RKO (cell line): ENCODE measurements around the gene TMEM234.

Experiments
- DNase-seq: peaks from one replicate; pipeline ENCODE4 v3.0.0-alpha.2; 2016; ENCODE audit warnings: low spot score

The TMEM234 gene

GRCh38 chr1:32239790-32240139 is 17.6 kb upstream of the TMEM234 start:
- no peak for DNase-seq

GRCh38 chr1:32239337-32239736 is 17.2 kb upstream of the TMEM234 start:
- DNase-seq, result no peak

GRCh38 chr1:32234792-32235191 is 12.6 kb upstream of the TMEM234 start:
- no peak for DNase-seq

DNA sequence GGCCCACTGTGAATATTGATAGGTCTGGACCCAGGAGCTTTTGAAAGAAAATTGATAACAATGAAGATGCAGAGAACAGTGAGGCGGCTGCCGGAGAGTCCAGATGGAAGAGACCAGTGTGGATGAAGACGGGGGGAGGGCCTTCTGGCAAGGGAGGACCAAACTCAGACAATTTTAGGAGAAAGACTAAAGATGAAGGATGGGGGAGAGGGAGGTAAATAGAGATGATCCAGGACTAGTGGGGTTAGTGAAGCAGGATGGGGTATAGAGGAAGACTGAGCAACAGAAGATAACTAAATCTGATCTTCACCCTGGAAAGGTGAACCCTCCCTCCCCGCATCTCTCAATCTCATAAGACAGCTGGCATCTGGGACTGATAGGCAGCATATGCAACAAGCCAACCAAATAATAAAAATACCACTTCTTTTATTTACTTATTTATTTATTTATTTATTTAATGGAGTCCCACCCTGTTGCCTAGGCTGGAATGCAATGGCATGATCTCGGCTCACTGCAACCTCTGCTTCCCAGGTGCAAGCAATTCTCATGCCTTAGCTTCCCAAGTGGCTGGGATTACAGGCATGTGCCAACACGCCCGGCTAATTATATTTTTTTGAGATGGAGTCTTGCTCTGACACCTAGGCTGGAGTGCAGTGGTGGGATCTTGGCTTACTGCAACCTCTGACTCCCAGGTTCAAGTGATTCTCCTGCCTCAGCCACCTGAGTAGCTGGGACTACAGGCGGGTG is 10.6 kb upstream of the TMEM234 start:
- DNase-seq, result no peak

DNA sequence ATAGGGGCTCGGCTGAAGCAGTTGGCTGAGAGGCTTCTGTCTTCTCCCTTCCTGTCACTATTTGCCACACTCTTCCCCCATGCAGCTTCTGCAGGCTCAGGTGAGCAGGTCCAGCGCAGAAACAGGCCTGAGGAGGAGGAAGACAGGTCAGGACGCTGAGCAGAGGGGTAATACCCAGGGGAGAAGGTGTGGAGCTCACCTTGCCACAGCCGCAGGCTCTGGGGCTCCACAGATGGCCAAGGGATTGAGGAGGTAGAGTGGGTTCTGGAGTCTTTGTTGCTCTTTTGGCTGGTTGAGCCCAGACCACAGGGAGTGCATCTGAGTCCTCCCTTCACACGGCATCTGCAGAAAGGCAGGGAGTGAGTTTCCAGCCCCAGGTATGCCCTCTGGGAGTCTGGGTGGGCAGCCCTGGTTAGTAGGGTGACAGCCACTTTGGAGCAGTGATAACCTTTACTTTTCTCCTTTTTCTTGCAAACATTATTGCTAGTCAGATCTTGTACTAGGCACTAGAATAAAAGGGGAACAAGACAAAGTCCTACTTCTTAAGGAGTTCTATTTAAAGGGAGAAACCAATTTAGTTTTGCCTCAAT is 9.8 kb upstream of the TMEM234 start:
- no peak for DNase-seq

DNA sequence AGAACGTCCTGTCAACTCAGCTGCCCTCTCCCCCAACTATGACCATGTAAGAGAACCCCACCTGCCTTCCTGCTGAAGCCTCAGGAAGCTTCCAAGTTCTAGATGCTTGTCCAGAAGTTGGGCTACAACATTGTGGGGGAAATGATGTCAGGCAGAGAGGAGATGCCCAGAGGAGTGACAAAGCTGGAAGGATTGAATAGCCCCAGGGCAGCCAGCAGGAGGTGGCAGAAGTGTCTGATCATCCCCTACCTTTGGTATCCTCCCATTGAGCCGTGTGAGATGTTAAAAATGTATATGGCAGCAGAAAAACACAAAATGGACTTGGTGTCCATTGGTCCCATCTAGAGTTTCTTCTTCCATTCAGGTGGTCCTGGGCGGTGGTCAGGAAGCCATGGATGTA is 6.6 kb upstream of the TMEM234 start:
- no peak for DNase-seq

GRCh38 chr1:32224285-32224684 is 2.1 kb upstream of the TMEM234 start:
- no peak for DNase-seq

DNA sequence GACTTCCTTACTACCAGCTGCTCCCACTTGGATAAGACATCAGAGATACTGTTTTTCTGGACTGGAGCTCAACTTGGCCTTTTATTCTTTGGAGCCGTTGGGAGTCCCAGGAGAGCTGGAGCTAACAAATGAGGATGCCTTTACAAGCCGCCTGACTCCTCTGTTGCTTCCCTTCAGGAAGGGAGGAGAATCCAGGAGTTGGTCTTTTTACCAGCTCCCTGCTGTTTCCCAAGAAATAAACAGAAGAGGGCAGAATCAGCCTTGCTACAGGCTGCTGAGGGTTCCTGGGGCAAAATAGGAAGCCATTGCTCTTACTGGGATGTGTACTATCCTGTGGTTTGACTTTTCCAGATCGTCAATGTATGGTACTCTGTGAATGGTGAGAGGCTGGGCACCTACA is 1.5 kb upstream of the TMEM234 start:
- DNase-seq, result no peak

- DNase-seq, result peak; percentile 34
Observed at GRCh38 chr1:32221581-32221979, 573 bp downstream of the TMEM234 start.

DNA sequence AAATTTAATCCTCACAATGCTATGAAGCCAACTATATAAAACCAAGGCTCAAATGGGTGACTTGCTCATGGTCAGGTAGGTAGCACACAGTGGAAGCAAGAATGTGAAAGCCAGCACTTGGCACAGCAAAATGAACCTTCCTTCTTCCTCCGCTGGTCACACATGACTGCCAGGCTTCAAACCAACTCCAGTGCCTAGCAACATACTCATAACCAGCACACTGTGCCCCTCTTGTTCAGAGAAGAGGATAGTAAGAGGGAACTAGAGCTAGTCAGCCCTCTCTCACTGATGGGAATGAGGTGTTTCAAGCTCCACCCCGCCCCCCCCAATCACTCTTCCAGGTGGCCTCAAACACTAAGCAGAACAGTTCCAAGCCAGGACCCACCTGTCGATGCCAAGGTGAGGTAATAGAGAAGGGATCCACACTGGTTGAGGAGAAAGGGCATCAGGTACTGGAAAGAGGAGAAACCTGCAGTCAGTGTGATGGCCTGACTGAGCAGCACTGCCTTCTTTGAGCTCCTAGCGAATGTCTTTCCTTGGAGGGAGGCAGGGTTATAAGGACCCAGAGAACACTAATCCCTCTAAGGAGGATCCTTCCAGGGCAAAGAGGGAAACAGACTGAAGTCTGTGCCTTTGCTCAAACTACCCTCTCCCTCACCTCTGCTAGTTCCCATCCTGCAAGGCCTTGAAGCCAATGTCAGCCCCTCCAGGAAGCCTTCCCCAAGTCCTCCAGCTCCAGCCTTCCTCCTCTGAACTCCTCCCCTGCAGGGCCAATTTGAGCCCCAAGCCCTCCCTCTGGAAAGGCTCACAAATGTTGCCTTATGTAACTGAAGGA is 1.2 kb downstream of the TMEM234 start:
- DNase-seq, result no peak

GRCh38 chr1:32219022-32219421 is 3.1 kb downstream of the TMEM234 start:
- DNase-seq, result no peak

- no peak for DNase-seq
Observed at GRCh38 chr1:32216566-32216965, 5.6 kb downstream of the TMEM234 start.

DNA sequence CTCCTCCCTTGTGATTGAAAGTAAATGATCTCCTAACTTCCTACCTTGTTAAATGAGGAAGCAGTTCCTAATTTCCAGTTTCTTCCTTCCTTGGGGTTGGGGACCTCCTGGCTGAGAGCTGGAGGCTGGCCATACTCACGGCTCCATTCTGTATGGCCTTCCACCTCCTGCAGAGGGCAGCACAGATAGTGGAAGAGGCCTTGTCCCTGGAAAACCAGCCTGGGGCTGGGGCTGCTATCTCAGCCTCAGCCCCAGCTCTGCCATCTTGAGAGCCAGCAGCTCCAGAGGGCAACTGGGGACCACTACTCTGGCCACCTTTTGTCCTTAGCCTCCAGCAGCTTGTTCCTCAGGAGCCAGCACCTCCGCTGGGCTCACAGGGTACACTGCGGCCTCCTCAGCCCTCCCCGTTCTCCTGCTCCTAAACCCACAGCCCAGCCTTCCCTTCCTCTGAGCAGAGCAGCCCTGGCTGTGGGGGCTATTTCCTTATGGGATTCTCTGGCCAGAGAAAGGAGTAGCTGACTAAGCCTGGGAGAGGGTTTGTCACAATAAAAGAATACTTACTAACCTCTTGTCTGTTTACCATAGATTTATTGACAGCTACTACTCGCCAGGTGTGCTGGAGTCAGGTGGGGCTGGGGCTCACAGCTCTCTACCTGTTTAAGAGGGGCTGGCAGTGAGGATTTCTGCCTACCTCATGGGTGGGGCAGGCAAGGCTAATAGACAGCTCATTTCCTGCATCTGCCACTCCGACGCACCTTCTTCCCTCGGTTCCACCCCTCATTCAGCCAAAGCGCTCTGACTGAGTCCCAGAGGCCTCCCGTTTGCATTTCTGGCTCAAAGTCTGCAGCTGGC is 6.3 kb downstream of the TMEM234 start:
- DNase-seq, result peak; percentile 70

DNA sequence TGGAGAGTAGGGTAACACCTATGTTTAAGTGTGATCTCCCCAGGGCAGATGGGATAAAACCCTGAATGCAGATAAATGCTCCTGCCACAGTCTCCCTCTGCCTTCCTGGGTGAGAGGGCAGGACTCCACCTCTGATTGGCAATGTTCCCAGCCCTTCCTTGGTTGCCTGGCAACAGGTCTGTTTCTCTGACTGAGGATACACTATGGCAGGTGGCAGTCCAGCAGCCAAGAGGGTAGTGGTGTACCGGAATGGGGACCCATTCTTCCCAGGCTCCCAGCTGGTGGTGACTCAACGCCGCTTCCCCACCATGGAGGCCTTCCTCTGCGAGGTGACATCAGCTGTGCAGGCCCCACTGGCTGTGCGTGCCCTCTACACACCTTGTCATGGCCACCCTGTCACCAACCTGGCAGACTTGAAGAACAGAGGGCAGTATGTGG is 13.2 kb downstream of the TMEM234 start, which contains the start of gene DCDC2B:
Gene DCDC2B, plus strand, starts transcription at position 199 of the 438 bp plus-strand sequence. Its CDS starts 5 bp downstream, at position 204.
- peak; percentile 38 for DNase-seq

DNA sequence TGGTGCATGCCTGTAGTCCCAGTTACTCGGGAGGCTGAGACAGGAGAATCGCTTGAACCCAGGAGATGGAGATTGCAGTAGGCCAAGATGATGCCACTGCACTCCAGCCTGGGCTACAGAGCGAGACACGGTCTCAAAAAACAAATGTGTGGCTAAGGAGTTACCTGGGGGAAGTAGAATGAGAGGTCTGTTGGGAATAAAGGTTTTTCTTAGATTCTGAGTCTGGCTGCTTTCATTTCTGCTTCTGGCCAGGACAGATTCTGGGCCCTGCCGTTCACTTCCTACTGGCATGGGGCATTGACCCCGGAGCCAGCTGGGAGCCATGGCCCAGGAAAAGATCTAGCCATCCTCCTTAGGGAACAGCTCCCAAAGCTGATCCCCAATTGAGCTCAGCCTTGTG is 13.7 kb downstream of the TMEM234 start:
- no peak for DNase-seq

- peak; percentile 88 for DNase-seq
Observed at GRCh38 chr1:32205401-32206370, 16.5 kb downstream of the TMEM234 start, which contains the start of gene IQCC. IQCC (plus strand) TSS chr1:32205671; CDS start chr1:32205682, 11 bp downstream.

- DNase-seq, result no peak
Observed at GRCh38 chr1:32204943-32205361, 17.2 kb downstream of the TMEM234 start.

GRCh38 chr1:32201011-32201855 is 20.9 kb downstream of the TMEM234 start:
- peak; percentile 61 for DNase-seq

DNA sequence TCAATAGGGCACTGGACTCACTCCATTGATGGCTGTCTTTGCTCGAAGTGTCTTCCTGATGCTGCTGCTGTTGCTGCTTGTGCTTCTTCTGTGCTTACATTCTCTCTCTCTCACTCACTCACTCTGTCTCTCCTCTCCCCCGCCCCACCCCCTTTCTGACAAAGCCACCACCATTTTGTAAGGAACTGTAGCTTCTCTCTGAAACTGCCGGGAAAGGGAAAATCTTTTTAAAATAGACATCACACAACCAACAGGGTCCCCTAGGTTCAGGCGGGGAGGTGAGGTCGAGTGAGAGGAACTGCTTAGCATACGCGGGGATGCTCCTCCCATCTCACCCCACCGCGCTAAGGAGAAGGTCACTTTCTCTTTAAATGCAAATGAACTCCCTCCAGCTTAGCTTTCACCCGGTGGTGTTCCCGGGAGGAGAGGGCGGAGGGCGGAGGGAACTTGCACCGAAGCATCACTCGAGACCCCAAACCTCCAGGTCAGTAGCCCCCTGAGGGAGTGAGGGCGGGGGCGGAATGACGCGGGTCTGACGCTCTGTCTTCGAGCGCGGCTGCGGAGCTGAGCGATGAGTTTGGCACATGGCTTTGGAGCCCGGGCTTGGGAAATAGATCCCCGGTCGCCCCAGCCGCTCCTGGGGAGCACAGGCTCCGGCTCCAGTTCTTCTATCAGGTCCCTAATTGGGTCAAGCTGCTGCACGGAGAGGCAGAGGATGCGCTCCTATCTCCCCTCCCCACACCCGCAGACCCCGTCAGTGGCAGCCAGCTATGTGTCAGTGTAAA is 21.7 kb downstream of the TMEM234 start, which contains the start of gene CCDC28B:
Gene CCDC28B, plus strand, starts transcription at position 370 of the 785 bp plus-strand sequence. CDS start 1,341 bp downstream, outside the sequence.
- peak; percentile 73 for DNase-seq
